ENCODE measurements around the gene NKD1. TPM values are rescaled to one million over a fixed set of nuclear protein-coding genes. Genes with fewer than 3 reads are reported as not detected.
A peak's percentile ranks its signal among the peaks of the same experiment; 100 is the strongest.

The NKD1 gene
- total and polyA plus RNA-seq, 2 of the 8 experiments (the other 6 are each of a cell fraction or from before 2014, with no cell fraction given) = 0.70 to 4.5 TPM

DNA sequence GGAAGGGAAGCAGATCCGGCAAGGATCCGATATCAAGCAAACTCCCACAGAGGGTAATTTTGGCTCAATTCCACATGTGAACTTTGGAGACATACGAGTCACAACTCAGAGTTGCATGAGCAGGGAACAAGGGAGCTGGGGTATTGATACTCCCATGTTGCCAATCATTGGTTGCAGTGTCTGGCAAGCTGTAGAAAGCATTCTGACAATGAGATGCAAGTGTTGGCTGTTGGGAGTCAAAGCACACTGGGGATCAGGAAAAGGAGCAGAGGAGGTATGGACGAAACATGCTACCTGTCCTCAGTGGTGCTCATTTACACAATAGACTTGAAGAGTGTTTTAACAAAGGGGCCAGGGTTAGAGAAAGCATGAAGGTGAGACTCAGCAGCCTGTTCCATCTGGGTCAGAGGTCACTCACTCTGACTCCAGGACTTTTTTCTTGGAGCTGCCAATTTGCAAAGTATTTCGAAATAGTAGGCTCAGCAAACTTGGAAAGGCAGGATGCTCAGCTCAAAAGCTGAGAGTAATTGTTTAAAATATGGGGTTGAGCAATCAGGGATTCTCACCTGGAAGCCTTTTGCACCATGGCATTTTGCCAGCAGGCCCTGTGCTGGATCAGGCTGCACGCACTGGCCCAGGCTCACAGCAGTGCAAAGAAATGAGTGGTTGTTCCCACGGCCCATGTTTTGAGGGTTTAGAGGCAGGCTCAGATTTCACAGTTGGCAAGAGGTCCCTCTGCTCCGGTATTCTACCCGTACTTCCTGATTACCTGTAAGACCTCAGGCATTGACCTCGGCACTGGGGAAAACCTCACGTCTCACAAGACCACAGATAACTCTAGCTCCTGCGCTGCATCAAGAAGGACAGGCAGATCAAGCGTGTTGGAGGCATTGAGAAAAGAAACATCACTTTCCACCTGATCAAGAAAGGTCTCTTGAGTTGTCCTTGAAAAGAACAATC is 17.6 kb upstream of the NKD1 start:
- no peak overlapping the region for H3K4ac ChIP-seq (replicated peaks; ENCODE audit: insufficient read length, low read depth, low read length)
- H4K5ac ChIP-seq (ENCODE audit: insufficient read length, low read depth, low read length) = no peak overlapping the region
- no peaks in the 10 kb centered on the region; a peak in 1 of 7 replicates for H3K27me3 ChIP-seq (replicated peaks in 1 of 4; ENCODE audit: control insufficient read depth in 3 of 4, extremely low read depth in 1 of 4, insufficient read depth in 3 of 4, low read length in 3 of 4)
- no peak overlapping the region for H2BK5ac ChIP-seq (ENCODE audit: low read depth, low read length)
- no peak overlapping the region for H3K27ac ChIP-seq (ENCODE audit: low read depth, low read length)
- WGBS, 2 experiments (ENCODE audit: extremely low coverage in 1 of 2, insufficient coverage in 1 of 2, insufficient read length in 1 of 2, insufficient replicate concordance in 2 of 2, low coverage in 1 of 2, low lambda C conversion rate in 2 of 2, missing lambda C conversion rate in 1 of 2) = 90% methylated on average over 13 of the region's 13 CpGs; no CpG with 5 or more reads in 1 of the 2 experiments
- no peaks in the 10 kb centered on the region for H3K36me3 ChIP-seq (ENCODE audit: control insufficient read depth in 2 of 4, insufficient read depth in 4 of 4, low read length in 3 of 4)
- no peaks in the 10 kb centered on the region for H3K79me1 ChIP-seq (ENCODE audit: low read depth, low read length)
- no peak overlapping the region for H3K9ac ChIP-seq (replicated peaks in 1 of 4; ENCODE audit: extremely low read depth in 1 of 4, low read depth in 3 of 4, low read length in 3 of 4)
- POLR2A ChIA-PET (ENCODE audit: partially characterized antibody) = no interaction called here
- no peaks in the 10 kb centered on the region for H3K4me1 ChIP-seq (replicated peaks in 1 of 4; ENCODE audit: control insufficient read depth in 3 of 4, insufficient read depth in 4 of 4, low read length in 3 of 4)
- no peak overlapping the region for H2AFZ ChIP-seq (ENCODE audit: low read length)
- H3K4me3 ChIP-seq (ENCODE audit: extremely low read depth in 1 of 4, insufficient read depth in 2 of 4, low read depth in 3 of 4, low read length in 4 of 4) = no peak overlapping the region
- H3K23ac ChIP-seq (ENCODE audit: insufficient read length) = no peak overlapping the region
- FAIRE-seq = no peak
- no peak overlapping the region for H3K14ac ChIP-seq (ENCODE audit: insufficient read length)
- peaks cover 10% of the 10 kb centered on the region in 2 experiments for H3K9me3 ChIP-seq (ENCODE audit: insufficient read depth in 2 of 2, low read depth in 1 of 2, low read length in 1 of 2)
- H3K56ac ChIP-seq (replicated peaks; ENCODE audit: insufficient read length, low read depth, low read length) = no peak overlapping the region
- H2BK20ac ChIP-seq (ENCODE audit: low read length) = no peak overlapping the region
- H2BK12ac ChIP-seq (ENCODE audit: low read depth, low read length) = no peak overlapping the region
- no peak overlapping the region for H3K18ac ChIP-seq (ENCODE audit: extremely low read depth, low read length)
- no peak overlapping the region for H2BK15ac ChIP-seq (ENCODE audit: low read length)
- no peak overlapping the region for H2AK5ac ChIP-seq (ENCODE audit: low read depth, low read length)
- H4K91ac ChIP-seq (replicated peaks; ENCODE audit: insufficient read length, low read length) = no peak overlapping the region
- no peaks in the 10 kb centered on the region for H3K79me2 ChIP-seq (ENCODE audit: control insufficient read depth in 1 of 2, insufficient read depth in 2 of 2, low read length in 2 of 2)
- H3K23me2 ChIP-seq (ENCODE audit: low read depth, low read length) = no peaks in the 10 kb centered on the region
- CTCF ChIA-PET (ENCODE audit: partially characterized antibody) = interaction anchor here (1.2 to 2.3 kb wide), 3 partner anchors 10 to 135 kb away, joined by 3 to 11 read pairs (median 7); no protein-coding TSS in a partner anchor
- H4K8ac ChIP-seq (ENCODE audit: extremely low read depth, insufficient read depth, low read length) = no peak overlapping the region
- H3K4me2 ChIP-seq (ENCODE audit: insufficient read depth in 1 of 2, low read depth in 2 of 2, low read length in 2 of 2) = no peak overlapping the region
- no peak overlapping the region for H2BK120ac ChIP-seq (replicated peaks; ENCODE audit: low read depth, low read length)
- no peaks in the 10 kb centered on the region for H4K20me1 ChIP-seq (replicated peaks in 1 of 2; ENCODE audit: control insufficient read depth in 1 of 2, insufficient read depth in 2 of 2, low read length in 2 of 2)
- peak in 1 of 2 experiments; percentile 6 for DNase-seq (ENCODE audit: low read depth in 1 of 2, low spot score in 2 of 2)
- TF ChIP-seq NANOG (IDR thresholded peaks at IDR 0.05; ENCODE audit: insufficient read depth, low read depth, low read length, poor library complexity, severe bottlenecking) (no peak), PHF8 (conservative IDR thresholded peaks at IDR 0.05; ENCODE audit: low read depth, low read length) (no peak), CBX5 (IDR thresholded peaks at IDR 0.05; ENCODE audit: low read depth, low read length) (no peak), SIRT6 (IDR thresholded peaks at IDR 0.05; ENCODE audit: low read length) (no peak), CEBPB (IDR thresholded peaks at IDR 0.05; ENCODE audit: low read depth, low read length) (peak; percentile 41; the same call in 1 of the 2 replicates)

All from H1 (cell line).